NB4 (cell line): ENCODE data around the gene GOLIM4.

Experiments
- POLR2A ChIP-seq: IDR thresholded peaks from 2 replicates; pipeline ENCODE4 v1.6.1; 2011; ENCODE audit warnings: mild to moderate bottlenecking; ENCODE audit not compliant: insufficient read length; ENCODE audit errors: extremely low read depth
- TF ChIP-seq, protein P1 (sequence below): IDR thresholded peaks from one replicate; pipeline ENCODE4 v1.5.1; 2012; ENCODE audit warnings: low read depth, low read length
- TF ChIP-seq, protein P2 (sequence below): IDR thresholded peaks from 2 replicates; pipeline ENCODE4 v1.6.1; 2011; ENCODE audit warnings: low read depth, low read length

- TF ChIP-seq, protein P1, sequence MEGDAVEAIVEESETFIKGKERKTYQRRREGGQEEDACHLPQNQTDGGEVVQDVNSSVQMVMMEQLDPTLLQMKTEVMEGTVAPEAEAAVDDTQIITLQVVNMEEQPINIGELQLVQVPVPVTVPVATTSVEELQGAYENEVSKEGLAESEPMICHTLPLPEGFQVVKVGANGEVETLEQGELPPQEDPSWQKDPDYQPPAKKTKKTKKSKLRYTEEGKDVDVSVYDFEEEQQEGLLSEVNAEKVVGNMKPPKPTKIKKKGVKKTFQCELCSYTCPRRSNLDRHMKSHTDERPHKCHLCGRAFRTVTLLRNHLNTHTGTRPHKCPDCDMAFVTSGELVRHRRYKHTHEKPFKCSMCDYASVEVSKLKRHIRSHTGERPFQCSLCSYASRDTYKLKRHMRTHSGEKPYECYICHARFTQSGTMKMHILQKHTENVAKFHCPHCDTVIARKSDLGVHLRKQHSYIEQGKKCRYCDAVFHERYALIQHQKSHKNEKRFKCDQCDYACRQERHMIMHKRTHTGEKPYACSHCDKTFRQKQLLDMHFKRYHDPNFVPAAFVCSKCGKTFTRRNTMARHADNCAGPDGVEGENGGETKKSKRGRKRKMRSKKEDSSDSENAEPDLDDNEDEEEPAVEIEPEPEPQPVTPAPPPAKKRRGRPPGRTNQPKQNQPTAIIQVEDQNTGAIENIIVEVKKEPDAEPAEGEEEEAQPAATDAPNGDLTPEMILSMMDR: no peak
- TF ChIP-seq, protein P2, sequence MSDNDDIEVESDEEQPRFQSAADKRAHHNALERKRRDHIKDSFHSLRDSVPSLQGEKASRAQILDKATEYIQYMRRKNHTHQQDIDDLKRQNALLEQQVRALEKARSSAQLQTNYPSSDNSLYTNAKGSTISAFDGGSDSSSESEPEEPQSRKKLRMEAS: no peak
- TF ChIP-seq POLR2A: no peak
Observed at GRCh38 chr3:167989999-167990398, 105.7 kb downstream of the GOLIM4 start.
